Measurements from ENCODE around the gene IRGQ.
A peak's percentile ranks its signal among the peaks of the same experiment; 100 is the strongest.

The IRGQ gene

DNA sequence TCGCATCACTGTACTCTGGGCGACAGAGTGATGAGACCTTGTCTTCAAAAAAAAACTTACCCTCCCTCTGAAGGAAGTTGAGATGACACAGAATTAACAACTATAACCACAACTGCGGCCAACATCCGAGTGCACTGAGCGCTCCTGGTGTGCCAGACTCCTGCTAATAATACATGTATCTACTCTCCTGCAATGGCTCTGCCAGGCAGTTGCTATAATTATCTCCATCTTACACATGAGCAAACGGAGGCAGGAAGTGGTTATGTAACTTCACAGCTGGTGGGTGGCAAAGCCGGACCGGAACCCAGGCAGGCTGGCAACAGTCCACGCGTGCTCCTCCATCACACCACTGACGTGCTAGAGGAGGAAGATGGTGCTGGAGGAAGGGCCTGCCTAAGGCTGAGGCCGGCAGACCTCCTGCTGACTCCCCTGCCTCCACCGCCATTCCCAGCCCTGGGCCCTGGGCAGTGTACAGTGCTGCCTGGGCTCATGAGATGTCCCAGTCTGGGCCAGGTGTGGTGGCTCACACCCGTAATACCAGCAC lies 33.2 kb downstream of the IRGQ start:
- H3K4me3 ChIP-seq (ENCODE audit: control insufficient read depth, low read depth, low read length), result no peak overlapping the region
- DNase-seq (ENCODE audit: low read depth), result peak; percentile 78
- TF ChIP-seq, protein P1, sequence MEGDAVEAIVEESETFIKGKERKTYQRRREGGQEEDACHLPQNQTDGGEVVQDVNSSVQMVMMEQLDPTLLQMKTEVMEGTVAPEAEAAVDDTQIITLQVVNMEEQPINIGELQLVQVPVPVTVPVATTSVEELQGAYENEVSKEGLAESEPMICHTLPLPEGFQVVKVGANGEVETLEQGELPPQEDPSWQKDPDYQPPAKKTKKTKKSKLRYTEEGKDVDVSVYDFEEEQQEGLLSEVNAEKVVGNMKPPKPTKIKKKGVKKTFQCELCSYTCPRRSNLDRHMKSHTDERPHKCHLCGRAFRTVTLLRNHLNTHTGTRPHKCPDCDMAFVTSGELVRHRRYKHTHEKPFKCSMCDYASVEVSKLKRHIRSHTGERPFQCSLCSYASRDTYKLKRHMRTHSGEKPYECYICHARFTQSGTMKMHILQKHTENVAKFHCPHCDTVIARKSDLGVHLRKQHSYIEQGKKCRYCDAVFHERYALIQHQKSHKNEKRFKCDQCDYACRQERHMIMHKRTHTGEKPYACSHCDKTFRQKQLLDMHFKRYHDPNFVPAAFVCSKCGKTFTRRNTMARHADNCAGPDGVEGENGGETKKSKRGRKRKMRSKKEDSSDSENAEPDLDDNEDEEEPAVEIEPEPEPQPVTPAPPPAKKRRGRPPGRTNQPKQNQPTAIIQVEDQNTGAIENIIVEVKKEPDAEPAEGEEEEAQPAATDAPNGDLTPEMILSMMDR (conservative IDR thresholded peaks at IDR 0.05; ENCODE audit: control insufficient read depth, insufficient read depth, low read depth, low read length), result no peak

DNA sequence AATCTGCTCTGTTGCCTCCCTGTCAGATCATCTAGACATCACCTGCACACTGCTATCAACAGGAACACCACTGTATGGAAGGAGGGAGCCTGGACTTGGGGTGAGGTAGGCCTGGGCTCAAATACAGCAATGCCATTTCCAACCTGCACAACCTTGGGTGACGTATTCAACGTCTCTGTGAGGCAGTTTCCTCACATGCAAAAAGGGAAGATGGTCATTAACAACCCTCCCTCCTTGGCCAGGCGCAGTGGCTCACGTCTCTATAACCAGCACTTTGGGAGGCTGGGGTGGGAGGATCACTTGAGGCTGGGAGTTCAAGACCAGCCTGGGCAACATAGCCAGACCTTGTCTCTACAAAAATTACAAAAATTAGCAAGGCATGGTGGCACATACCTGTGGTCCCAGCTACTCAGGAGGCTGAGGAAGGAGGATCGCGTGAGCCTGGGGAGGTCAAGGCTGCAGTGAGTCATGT lies 33.7 kb downstream of the IRGQ start:
- TF ChIP-seq, protein P1 (conservative IDR thresholded peaks at IDR 0.05; ENCODE audit: control insufficient read depth, insufficient read depth, low read depth, low read length), result no peak
- H3K4me3 ChIP-seq (ENCODE audit: control insufficient read depth, low read depth, low read length), result no peak overlapping the region
- no peak for DNase-seq (ENCODE audit: low read depth)

DNA sequence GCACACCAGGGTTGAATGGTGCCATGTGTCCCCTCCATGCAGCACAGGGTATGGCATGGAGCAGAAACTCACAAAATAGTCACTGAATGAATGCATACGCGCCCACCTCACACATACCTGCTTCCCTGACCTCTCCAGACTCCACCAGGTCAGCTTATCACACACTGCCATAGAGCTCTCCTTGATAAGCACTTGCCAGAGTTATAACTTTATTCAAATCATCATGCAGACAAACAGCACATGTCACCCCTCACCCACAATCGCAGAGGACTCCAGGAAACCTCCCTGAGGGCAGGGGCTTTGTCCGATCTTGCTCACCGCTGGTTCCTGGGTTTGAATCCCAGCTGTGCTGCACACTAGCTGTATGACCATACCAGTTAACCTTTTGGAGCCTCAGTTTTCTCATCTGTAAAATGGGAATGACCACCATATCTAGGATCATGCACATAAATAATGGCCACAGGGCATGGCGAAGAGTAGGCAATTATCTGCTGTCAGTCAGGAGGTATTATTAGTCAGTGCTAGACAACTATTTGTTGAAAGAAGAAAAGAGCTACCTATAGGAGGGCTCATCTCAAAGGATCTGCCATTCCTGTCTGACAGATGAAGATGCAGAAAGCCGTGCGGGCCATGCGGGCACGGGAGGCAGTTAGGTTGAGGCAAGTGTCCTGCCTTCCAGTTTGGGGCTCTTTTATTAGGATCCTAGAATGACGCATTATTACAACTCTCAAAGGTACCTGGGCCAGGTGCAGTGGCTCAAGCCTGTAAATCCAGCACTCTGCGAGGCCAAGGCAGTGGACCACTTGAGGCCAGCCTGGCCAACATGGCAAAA lies 34.6 kb downstream of the IRGQ start:
- DNase-seq (ENCODE audit: low read depth), result no peak
- H3K4me3 ChIP-seq (ENCODE audit: control insufficient read depth, low read depth, low read length), result no peak overlapping the region
- TF ChIP-seq, protein P1 (conservative IDR thresholded peaks at IDR 0.05; ENCODE audit: control insufficient read depth, insufficient read depth, low read depth, low read length), result no peak

DNA sequence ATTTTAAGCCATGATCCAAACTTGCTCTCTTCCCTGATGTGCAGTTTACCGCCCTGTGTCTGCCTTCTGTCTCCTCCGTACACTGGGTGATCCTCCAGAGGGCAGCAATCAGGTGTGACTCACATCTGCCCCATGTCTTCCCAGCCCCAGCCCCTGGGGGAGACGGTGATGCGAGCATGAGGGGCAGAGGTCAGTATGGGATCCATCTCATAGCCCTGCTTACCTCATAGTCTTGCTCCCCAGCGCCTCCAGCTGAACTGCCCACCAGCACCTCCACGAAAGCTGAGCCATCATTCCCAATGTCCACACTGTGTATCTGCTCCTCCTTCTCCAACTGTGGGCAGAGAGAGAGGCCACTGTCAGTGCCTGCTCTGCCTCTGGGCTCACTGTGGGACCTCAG lies 35.2 kb downstream of the IRGQ start:
- H3K4me3 ChIP-seq (ENCODE audit: control insufficient read depth, low read depth, low read length), result no peak overlapping the region
- TF ChIP-seq, protein P1 (conservative IDR thresholded peaks at IDR 0.05; ENCODE audit: control insufficient read depth, insufficient read depth, low read depth, low read length), result peak; percentile 27
- peak; percentile 76 for DNase-seq (ENCODE audit: low read depth)

DNA sequence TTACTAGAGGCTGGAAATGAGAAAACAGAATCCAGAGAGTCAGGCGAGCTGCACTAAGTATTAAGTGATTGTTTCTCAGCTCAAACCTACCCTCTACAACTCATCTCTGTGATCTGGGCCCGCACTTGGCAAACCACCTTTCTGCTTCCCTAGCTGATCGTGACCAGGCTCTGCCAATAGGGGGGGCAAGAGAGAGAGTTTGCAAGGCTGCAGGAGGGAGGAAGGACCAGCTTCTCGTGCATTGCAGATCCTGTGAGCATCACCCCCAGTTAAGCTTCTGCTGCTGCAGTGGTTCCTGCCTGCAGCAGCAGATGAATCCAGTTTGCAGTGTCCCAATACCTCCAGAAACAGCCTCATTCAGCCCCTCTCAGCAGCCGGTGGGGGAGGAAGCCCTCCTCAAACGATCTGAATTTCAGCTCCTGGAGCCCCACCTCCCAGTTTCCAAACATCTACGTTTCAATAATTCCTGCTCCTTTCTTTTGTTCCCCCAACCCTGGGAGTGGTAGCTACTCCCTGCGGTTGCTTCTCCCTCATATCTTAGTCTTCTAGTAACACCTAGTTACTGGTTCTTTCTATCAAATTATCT lies 40.7 kb downstream of the IRGQ start:
- no peak overlapping the region for H3K4me3 ChIP-seq (ENCODE audit: control insufficient read depth, low read depth, low read length)
- peak; percentile 69 for DNase-seq (ENCODE audit: low read depth)
- TF ChIP-seq, protein P1 (conservative IDR thresholded peaks at IDR 0.05; ENCODE audit: control insufficient read depth, insufficient read depth, low read depth, low read length), result peak; percentile 92

DNA sequence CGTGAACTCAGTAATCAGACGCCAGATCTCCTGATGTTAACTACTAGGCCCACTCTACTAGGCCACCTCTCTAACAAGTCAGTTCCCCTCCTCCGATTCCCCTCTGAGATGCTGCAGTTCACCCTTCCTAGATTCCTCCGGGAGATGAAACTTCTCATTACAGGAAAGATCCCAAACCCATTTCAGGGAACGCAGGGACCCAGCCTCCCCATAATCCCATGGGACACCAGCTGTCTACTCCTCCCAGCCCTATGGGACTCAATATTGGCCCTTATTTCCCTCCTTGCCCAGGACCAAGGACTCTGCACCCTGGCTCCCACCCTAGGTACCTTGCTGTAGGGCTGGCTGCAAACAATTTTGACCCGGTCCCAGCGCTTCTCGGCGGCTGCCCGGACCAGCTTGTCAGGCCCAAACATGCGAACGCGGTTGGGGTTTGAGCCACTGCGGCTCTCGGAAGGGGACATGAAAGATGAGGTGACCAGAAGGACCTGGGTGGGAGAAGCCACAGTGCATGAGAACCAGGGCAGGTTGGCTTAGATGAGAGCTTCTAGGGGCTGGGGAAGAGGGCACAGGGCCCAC lies 41.5 kb downstream of the IRGQ start:
- no peak for DNase-seq (ENCODE audit: low read depth)
- H3K4me3 ChIP-seq (ENCODE audit: control insufficient read depth, low read depth, low read length), result no peak overlapping the region
- TF ChIP-seq, protein P1 (conservative IDR thresholded peaks at IDR 0.05; ENCODE audit: control insufficient read depth, insufficient read depth, low read depth, low read length), result no peak

All from fibroblast of mammary gland (primary cell).